Effector memory CD4-positive, alpha-beta T cell (primary cell): Measurements from ENCODE around the gene TUT7.
A peak's percentile ranks its signal among the peaks of the same experiment; 100 is the strongest.

Experiments
- DNase-seq, 3 donors: peaks; one replicate each; pipeline ENCODE4 v3.0.0-alpha.2; 2020
- H3K27ac ChIP-seq: 2 replicates; pipeline ENCODE4 v1.7.0; 2013; ENCODE audit warnings: mild to moderate bottlenecking, low read length, moderate library complexity; ENCODE audit not compliant: insufficient read depth, poor library complexity, severe bottlenecking
- H3K27me3 ChIP-seq: replicated peaks from 2 replicates; pipeline ENCODE4 v1.7.0; 2013; ENCODE audit warnings: mild to moderate bottlenecking, low read length; ENCODE audit not compliant: insufficient read depth, control insufficient read depth, poor library complexity, severe bottlenecking
- H3K36me3 ChIP-seq: 2 replicates; pipeline ENCODE4 v1.7.0; 2013; ENCODE audit warnings: mild to moderate bottlenecking, low read length, moderate library complexity; ENCODE audit not compliant: control insufficient read depth, insufficient read depth
- H3K4me1 ChIP-seq: 2 replicates; pipeline ENCODE4 v1.7.0; 2013; ENCODE audit warnings: low read length, mild to moderate bottlenecking; ENCODE audit not compliant: control insufficient read depth, insufficient read depth, poor library complexity, severe bottlenecking
- H3K4me3 ChIP-seq: 2 replicates; pipeline ENCODE4 v1.7.0; 2013; ENCODE audit warnings: low read length, low read depth, mild to moderate bottlenecking; ENCODE audit not compliant: insufficient read depth, poor library complexity, severe bottlenecking
- H3K9me3 ChIP-seq: 2 replicates; pipeline ENCODE4 v1.7.0; 2013; ENCODE audit warnings: mild to moderate bottlenecking, low read length, moderate library complexity; ENCODE audit not compliant: control insufficient read depth

The TUT7 gene

DNA sequence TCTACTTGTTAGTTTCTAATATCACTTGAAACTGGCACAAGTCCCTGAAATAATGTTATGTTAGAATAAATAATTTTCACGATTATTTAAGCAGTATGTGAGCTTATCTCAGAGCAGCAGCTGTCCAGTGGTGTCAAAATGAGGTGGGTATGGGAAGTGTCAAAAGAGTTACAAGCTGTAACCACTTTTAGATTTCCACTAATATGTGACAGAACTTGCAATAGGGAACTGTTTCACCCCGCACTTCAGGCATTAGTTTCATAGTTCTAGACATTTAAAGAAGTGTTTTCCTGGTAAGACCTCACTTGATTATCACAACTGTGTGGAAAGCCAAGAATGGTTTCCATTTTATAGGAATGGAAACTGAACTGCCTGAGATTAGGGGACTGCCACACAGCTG lies 68.9 kb downstream of the TUT7 start:
- Histone ChIP-seq H3K27ac (peak overlapping the region; percentile 14), H3K4me1 (peaks cover 9% of the 10 kb centered on the region)

GRCh38 chr9:86282979-86283535 lies 71.2 kb downstream of the TUT7 start:
- peak in 1 of 3 donors; percentile 3 for DNase-seq
- Histone ChIP-seq H3K9me3 (no peaks in the 10 kb centered on the region), H3K27me3 (no peaks in the 10 kb centered on the region), H3K4me3 (peak overlapping the region; percentile 83), H3K36me3 (peaks cover 2% of the 10 kb centered on the region), H3K27ac (peak overlapping the region; percentile 95), H3K4me1 (peaks cover 9% of the 10 kb centered on the region)

More for the DNA sequence above, 68.9 kb downstream of the TUT7 start:
- Histone ChIP-seq H3K9me3 (no peaks in the 10 kb centered on the region), H3K36me3 (peaks cover 8% of the 10 kb centered on the region), H3K4me3 (no peak overlapping the region), H3K27me3 (no peaks in the 10 kb centered on the region)
- no peak for DNase-seq

GRCh38 chr9:86282077-86282978 lies 71.9 kb downstream of the TUT7 start, which contains the start of gene ISCA1:
ISCA1 (minus strand) TSS chr9:86282538; CDS start chr9:86282458, 80 bp downstream.
- peak within 1 kb of the TSS; percentile 83 for H3K4me3 ChIP-seq
- H3K27ac ChIP-seq = peak within 1 kb of the TSS; percentile 95
- H3K36me3 ChIP-seq = no peaks in the 10 kb centered on the region
- no peaks in the 10 kb centered on the region for H3K27me3 ChIP-seq
- H3K4me1 ChIP-seq = peaks cover 9% of the 10 kb centered on the region
- no peaks in the 10 kb centered on the region for H3K9me3 ChIP-seq
- peak; percentile 98 to 99 (median 99) for DNase-seq

GRCh38 chr9:86281593-86282076 lies 72.6 kb downstream of the TUT7 start:
- no peaks in the 10 kb centered on the region for H3K27me3 ChIP-seq
- H3K9me3 ChIP-seq = no peaks in the 10 kb centered on the region
- DNase-seq = no peak
- H3K4me1 ChIP-seq = peaks cover 9% of the 10 kb centered on the region
- H3K36me3 ChIP-seq = no peaks in the 10 kb centered on the region
- peak overlapping the region; percentile 95 for H3K27ac ChIP-seq
- H3K4me3 ChIP-seq = peak overlapping the region; percentile 83

DNA sequence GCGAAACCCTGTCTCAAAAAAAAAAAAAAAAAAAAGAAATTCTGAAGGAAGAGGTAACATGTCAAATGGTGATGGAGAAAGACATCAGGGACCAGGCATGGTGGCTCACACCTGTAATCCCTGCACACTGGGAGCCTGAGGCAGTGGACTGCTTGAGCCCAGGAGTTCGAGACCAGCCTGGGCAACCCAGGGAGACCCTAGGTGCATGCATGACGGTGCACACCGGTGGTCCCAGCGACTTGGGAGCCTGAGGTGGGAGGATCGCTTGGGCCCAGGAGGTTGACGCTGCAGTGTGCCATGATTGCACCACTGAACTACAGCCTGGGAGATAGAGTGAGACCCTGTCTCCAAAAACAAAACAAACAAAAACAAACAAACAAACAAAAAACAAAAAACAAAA lies 73.6 kb downstream of the TUT7 start:
- Histone ChIP-seq H3K27ac (no peak overlapping the region), H3K27me3 (no peaks in the 10 kb centered on the region), H3K36me3 (no peaks in the 10 kb centered on the region), H3K4me1 (peaks cover 9% of the 10 kb centered on the region), H3K4me3 (no peak overlapping the region), H3K9me3 (no peaks in the 10 kb centered on the region)
- DNase-seq = no peak

GRCh38 chr9:86279839-86280238 lies 74.4 kb downstream of the TUT7 start:
- Histone ChIP-seq H3K27me3 (no peaks in the 10 kb centered on the region), H3K27ac (no peak overlapping the region), H3K36me3 (no peaks in the 10 kb centered on the region), H3K4me3 (no peak overlapping the region), H3K9me3 (no peaks in the 10 kb centered on the region), H3K4me1 (peaks cover 9% of the 10 kb centered on the region)
- no peak for DNase-seq

GRCh38 chr9:86277072-86277471 lies 77.1 kb downstream of the TUT7 start:
- H3K27me3 ChIP-seq = no peaks in the 10 kb centered on the region
- peaks cover 17% of the 10 kb centered on the region for H3K36me3 ChIP-seq
- H3K4me1 ChIP-seq = peaks cover 4% of the 10 kb centered on the region
- DNase-seq = no peak
- H3K9me3 ChIP-seq = no peaks in the 10 kb centered on the region
- no peak overlapping the region for H3K27ac ChIP-seq
- no peak overlapping the region for H3K4me3 ChIP-seq

DNA sequence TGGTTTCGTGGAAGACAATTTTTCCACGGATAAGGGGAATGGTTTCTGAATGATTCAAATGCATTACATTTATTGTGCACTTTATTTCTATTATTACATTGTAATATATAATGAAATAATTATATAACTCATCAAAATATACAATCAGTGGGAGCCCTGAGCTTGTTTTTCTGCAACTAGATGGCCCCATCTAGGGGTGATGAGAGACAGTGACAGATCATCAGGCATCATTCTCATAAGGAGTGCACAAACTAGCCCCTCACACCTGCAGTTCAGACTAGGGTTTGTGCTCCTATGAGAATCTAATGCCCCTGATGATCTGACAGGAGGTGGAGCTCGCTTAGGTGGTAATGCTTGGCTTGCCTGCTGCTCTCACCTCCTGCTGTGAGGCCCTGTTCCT lies 78.2 kb downstream of the TUT7 start:
- peaks cover 27% of the 10 kb centered on the region for H3K36me3 ChIP-seq
- no peaks in the 10 kb centered on the region for H3K9me3 ChIP-seq
- H3K4me3 ChIP-seq = no peak overlapping the region
- H3K27me3 ChIP-seq = no peaks in the 10 kb centered on the region
- H3K27ac ChIP-seq = no peak overlapping the region
- H3K4me1 ChIP-seq = no peaks in the 10 kb centered on the region
- DNase-seq = no peak

- no peak for DNase-seq
- no peak overlapping the region for H3K27ac ChIP-seq
- H3K4me1 ChIP-seq = no peaks in the 10 kb centered on the region
- no peaks in the 10 kb centered on the region for H3K9me3 ChIP-seq
- H3K4me3 ChIP-seq = no peak overlapping the region
- H3K36me3 ChIP-seq = peaks cover 28% of the 10 kb centered on the region
- no peaks in the 10 kb centered on the region for H3K27me3 ChIP-seq
These were observed 79.2 kb downstream of the TUT7 start for GRCh38 chr9:86274821-86275643.
